22Rv1 (cell line): Measurements from ENCODE around the gene GCSH.

Source experiments
- CTCF ChIP-seq: fragments of 450-650 bp; IDR thresholded peaks from 2 replicates; pipeline ENCODE4 v1.5.1; 2017; ENCODE audit warnings: mild to moderate bottlenecking
- ZFX ChIP-seq: fragments of 450-650 bp; IDR thresholded peaks from 2 replicates; pipeline ENCODE4 v1.6.1; 2017; ENCODE audit warnings: antibody characterized with exemption, borderline replicate concordance

GRCh38 chr16:81071805-81072204 lies 24.4 kb downstream of the GCSH start:
- no peak for TF ChIP-seq CTCF
- TF ChIP-seq ZFX = no peak
